HG02840 (cell line): ENCODE measurements around the gene DCXR.

Source experiments
- ATAC-seq: cut with Tn5 transposase; IDR thresholded peaks from one replicate; pipeline ENCODE4 v1.9.1; 2021; ENCODE audit warnings: mild to moderate bottlenecking, moderate library complexity, moderate number of reproducible peaks; ENCODE audit not compliant: unreplicated experiment, low FRiP score

The DCXR gene

GRCh38 chr17:81986606-81987005 lies 50.9 kb downstream of the DCXR start:
- no peak for ATAC-seq
